Fibroblast of mammary gland (primary cell): ENCODE results near the gene ACTL8.
A peak's percentile ranks its signal among the peaks of the same experiment; 100 is the strongest.

Experiments used
- DNase-seq: peaks from one replicate; pipeline ENCODE4 v3.0.0-alpha.2; 2010; ENCODE audit warnings: low read depth
- H3K4me3 ChIP-seq: 2 replicates; pipeline ENCODE4 v1.5.1; 2011; ENCODE audit warnings: low read depth, mild to moderate bottlenecking, low read length, moderate library complexity; ENCODE audit not compliant: control insufficient read depth
- CTCF ChIP-seq: conservative IDR thresholded peaks from 2 replicates; pipeline ENCODE4 v1.5.1; 2011; ENCODE audit warnings: low read depth, low read length, inconsistent platforms; ENCODE audit not compliant: control insufficient read depth, insufficient read depth

The ACTL8 gene

DNA sequence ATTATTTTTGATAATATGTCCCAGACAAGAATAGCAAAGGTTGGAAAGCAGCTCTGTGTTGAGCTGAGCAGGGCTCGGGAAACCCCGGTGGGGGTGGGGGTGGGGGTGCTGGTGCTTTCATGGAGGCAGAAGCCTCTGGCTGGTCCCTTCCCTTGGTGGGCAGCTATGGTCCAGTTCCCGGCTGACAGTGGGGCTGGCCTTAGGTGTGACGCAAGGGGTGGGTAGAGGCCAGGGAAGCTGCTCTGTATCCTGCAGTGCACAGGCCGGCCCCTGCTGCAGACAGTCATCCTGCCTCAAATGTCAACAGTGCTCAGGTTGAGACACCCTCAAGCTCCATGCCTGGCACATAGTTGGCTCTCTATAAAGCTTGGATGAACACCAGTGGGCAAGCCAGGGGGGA, 8.9 kb downstream of the ACTL8 start:
- DNase-seq, result peak; percentile 41
- H3K4me3 ChIP-seq, result no peak overlapping the region
- no peak for TF ChIP-seq CTCF

GRCh38 chr1:17764591-17764990, 9.5 kb downstream of the ACTL8 start:
- H3K4me3 ChIP-seq, result no peak overlapping the region
- no peak for TF ChIP-seq CTCF
- no peak for DNase-seq

- no peak overlapping the region for H3K4me3 ChIP-seq
- peak; percentile 100 for DNase-seq
- TF ChIP-seq CTCF, result no peak
Measured at GRCh38 chr1:17765444-17766411, 10.6 kb downstream of the ACTL8 start.

- DNase-seq, result peak; percentile 94
- TF ChIP-seq CTCF, result no peak
- no peak overlapping the region for H3K4me3 ChIP-seq
Measured at GRCh38 chr1:17768651-17769241, 13.6 kb downstream of the ACTL8 start.

GRCh38 chr1:17770983-17771382, 15.8 kb downstream of the ACTL8 start:
- H3K4me3 ChIP-seq, result no peak overlapping the region
- TF ChIP-seq CTCF, result no peak
- DNase-seq, result no peak

DNA sequence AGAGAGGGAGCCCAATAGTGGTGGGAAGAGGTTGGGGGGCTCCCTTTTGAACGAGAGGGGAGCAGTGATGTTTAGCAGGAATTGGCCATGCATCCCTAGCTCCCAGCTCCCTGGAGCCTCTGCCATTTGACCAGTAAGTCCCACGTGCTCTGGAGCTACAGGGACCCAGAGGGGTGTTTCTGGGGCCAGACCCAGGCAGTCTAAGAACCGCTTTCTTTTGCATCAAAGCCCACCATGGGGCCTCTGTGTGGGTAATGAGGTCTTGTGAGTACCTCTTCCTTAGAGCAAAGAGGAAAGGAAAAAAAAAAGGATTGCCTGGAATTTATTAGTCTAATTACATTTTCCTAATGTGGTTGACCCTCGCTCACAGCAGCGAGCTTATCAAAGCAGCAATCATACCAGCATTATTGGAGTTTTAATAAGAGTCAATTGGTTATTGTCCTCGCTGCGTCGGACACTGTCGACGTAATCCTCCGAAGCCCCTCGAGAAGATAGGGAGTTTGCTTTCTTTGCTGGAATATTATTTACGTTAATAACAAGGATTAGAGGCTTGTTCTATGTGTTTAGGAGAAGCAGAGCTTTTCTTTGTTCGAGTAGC, 17.6 kb downstream of the ACTL8 start:
- H3K4me3 ChIP-seq, result no peak overlapping the region
- TF ChIP-seq CTCF, result no peak
- no peak for DNase-seq
